ENCODE results near the gene ZFHX3. TPM values are rescaled to one million over a fixed set of nuclear protein-coding genes. Genes with fewer than 3 reads are reported as not detected.

ZFHX3 gene
- total RNA-seq, 1 experiment from 2014 or later = 21.8 TPM

- ChIA-PET CTCF (no interaction called here), POLR2A (ENCODE audit: low non-redundant PET) (interaction anchor here (0.5 kb wide), 1 partner anchor 441 kb away, joined by 3 read pairs; no protein-coding TSS in a partner anchor)
- H3K9me3 ChIP-seq (ENCODE audit: low read depth, low read length, poor library complexity, severe bottlenecking) = no peaks in the 10 kb centered on the region
- H3K36me3 ChIP-seq (ENCODE audit: insufficient read depth, low read length, poor library complexity, severe bottlenecking) = no peaks in the 10 kb centered on the region
- BruUV-seq (replicated peaks) = no TSS peak
- no peak for DNase-seq (ENCODE audit: low spot score)
- TF ChIP-seq EZH2 (IDR thresholded peaks at IDR 0.05; ENCODE audit: borderline replicate concordance, low read depth, low read length, poor library complexity, severe bottlenecking) (no peak), CTCF (conservative IDR thresholded peaks at IDR 0.05; ENCODE audit: low read depth, low read length) (no peak)
- intact Hi-C loops (cut with micrococcal nuclease; ENCODE audit: unreplicated experiment) = no loop called here
- H3K27ac ChIP-seq (ENCODE audit: low read depth, low read length, poor library complexity, severe bottlenecking) = no peak overlapping the region
- no peak overlapping the region for H3K4me3 ChIP-seq (ENCODE audit: low read depth, low read length, poor library complexity, severe bottlenecking)
- H3K27me3 ChIP-seq (replicated peaks; ENCODE audit: insufficient read depth, low read depth, low read length, poor library complexity) = no peaks in the 10 kb centered on the region
- peaks cover 17% of the 10 kb centered on the region for H3K4me1 ChIP-seq (ENCODE audit: insufficient read depth, low read length, poor library complexity, severe bottlenecking)
Measured at GRCh38 chr16:73015612-73016487, 32.1 kb downstream of the ZFHX3 start.

- TF ChIP-seq EZH2 (IDR thresholded peaks at IDR 0.05; ENCODE audit: borderline replicate concordance, low read depth, low read length, poor library complexity, severe bottlenecking) (no peak), CTCF (conservative IDR thresholded peaks at IDR 0.05; ENCODE audit: low read depth, low read length) (no peak)
Measured at GRCh38 chr16:73014768-73015167, 33.2 kb downstream of the ZFHX3 start.

GRCh38 chr16:73013974-73014373 lies 34.0 kb downstream of the ZFHX3 start:
- ChIA-PET CTCF (no interaction called here), POLR2A (ENCODE audit: low non-redundant PET) (no interaction called here)
- H3K4me3 ChIP-seq (ENCODE audit: low read depth, low read length, poor library complexity, severe bottlenecking) = no peak overlapping the region
- no peak for DNase-seq (ENCODE audit: low spot score)
- no peaks in the 10 kb centered on the region for H3K36me3 ChIP-seq (ENCODE audit: insufficient read depth, low read length, poor library complexity, severe bottlenecking)
- intact Hi-C loops (cut with micrococcal nuclease; ENCODE audit: unreplicated experiment) = no loop called here
- no peak overlapping the region for H3K27ac ChIP-seq (ENCODE audit: low read depth, low read length, poor library complexity, severe bottlenecking)
- peaks cover 8% of the 10 kb centered on the region for H3K4me1 ChIP-seq (ENCODE audit: insufficient read depth, low read length, poor library complexity, severe bottlenecking)
- no peaks in the 10 kb centered on the region for H3K9me3 ChIP-seq (ENCODE audit: low read depth, low read length, poor library complexity, severe bottlenecking)
- H3K27me3 ChIP-seq (replicated peaks; ENCODE audit: insufficient read depth, low read depth, low read length, poor library complexity) = no peaks in the 10 kb centered on the region
- TF ChIP-seq EZH2 (IDR thresholded peaks at IDR 0.05; ENCODE audit: borderline replicate concordance, low read depth, low read length, poor library complexity, severe bottlenecking) (no peak), CTCF (conservative IDR thresholded peaks at IDR 0.05; ENCODE audit: low read depth, low read length) (no peak)
- no TSS peak for BruUV-seq (replicated peaks)

More at GRCh38 chr16:73014768-73015167, 33.2 kb downstream of the ZFHX3 start:
- POLR2A ChIA-PET (ENCODE audit: low non-redundant PET) = no interaction called here
- H3K4me3 ChIP-seq (ENCODE audit: low read depth, low read length, poor library complexity, severe bottlenecking) = no peak overlapping the region
- no TSS peak for BruUV-seq (replicated peaks)
- CTCF ChIA-PET = no interaction called here
- H3K27ac ChIP-seq (ENCODE audit: low read depth, low read length, poor library complexity, severe bottlenecking) = no peak overlapping the region
- intact Hi-C loops (cut with micrococcal nuclease; ENCODE audit: unreplicated experiment) = no loop called here
- no peaks in the 10 kb centered on the region for H3K27me3 ChIP-seq (replicated peaks; ENCODE audit: insufficient read depth, low read depth, low read length, poor library complexity)
- H3K9me3 ChIP-seq (ENCODE audit: low read depth, low read length, poor library complexity, severe bottlenecking) = no peaks in the 10 kb centered on the region
- H3K36me3 ChIP-seq (ENCODE audit: insufficient read depth, low read length, poor library complexity, severe bottlenecking) = no peaks in the 10 kb centered on the region
- DNase-seq (ENCODE audit: low spot score) = no peak
- peaks cover 7% of the 10 kb centered on the region for H3K4me1 ChIP-seq (ENCODE audit: insufficient read depth, low read length, poor library complexity, severe bottlenecking)

Data from A673 (cell line).